OCI-LY7 (cell line): ENCODE results near the gene PHF23.

ENCODE experiments used
- CTCF ChIP-seq: fragments of 200-600 bp; sonication (generic); conservative IDR thresholded peaks from 2 replicates; pipeline ENCODE4 v1.5.1; 2014; ENCODE audit warnings: mild to moderate bottlenecking, antibody characterized with exemption, low read length, moderate library complexity, mixed read lengths
- EZH2phosphoT487 ChIP-seq: fragments of 200-600 bp; sonication (generic); IDR thresholded peaks from 2 replicates; pipeline ENCODE4 v1.6.1; 2018; ENCODE audit warnings: low read depth, borderline replicate concordance, mild to moderate bottlenecking, mixed run types, antibody characterized with exemption, low read length, moderate library complexity, mixed read lengths

DNA sequence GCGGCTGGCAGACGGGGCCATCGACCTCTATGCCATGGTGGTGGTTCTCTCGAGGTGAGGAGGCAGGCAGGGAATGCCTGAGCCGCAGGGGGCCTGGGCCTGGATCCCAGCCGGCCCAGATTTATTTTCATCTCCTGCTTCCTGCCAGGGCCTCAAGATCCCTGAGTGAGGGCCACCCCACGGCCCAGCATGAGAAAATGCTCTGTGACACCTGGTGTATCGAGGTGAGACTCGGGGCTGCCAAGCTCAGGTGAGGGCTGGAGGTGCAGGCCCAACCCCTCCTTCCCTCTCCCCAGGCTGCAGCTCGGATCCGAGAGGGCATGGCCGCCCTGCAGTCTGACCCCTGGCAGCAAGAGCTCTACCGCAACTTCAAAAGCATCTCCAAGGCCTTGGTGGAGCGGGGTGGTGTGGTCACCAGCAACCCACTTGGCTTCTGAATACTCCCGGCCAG, 14.6 kb downstream of the PHF23 start:
- TF ChIP-seq CTCF: no peak
- no peak for TF ChIP-seq EZH2phosphoT487
